ENCODE results near the gene KCNJ12. TPM values are rescaled to one million over a fixed set of nuclear protein-coding genes. Genes with fewer than 3 reads are reported as not detected.
"Not testable (repeated sequence)": the region's sequence is repeated elsewhere in the genome, so short reads cannot be mapped to it uniquely, and the experiment has no call there.

Gene KCNJ12
- polyA plus RNA-seq, 3 donors, result not detected

- Histone ChIP-seq H3K4me3 (replicated peaks in 1 of 3; ENCODE audit: low read depth in 2 of 3, low read length in 3 of 3) (no peak overlapping the region), H3K36me3 (replicated peaks in 1 of 2; ENCODE audit: control insufficient read depth in 1 of 2, insufficient read depth in 2 of 2, low read length in 2 of 2) (no peaks in the 10 kb centered on the region), H3K4me1 (ENCODE audit: control insufficient read depth in 1 of 2, insufficient read depth in 2 of 2, low read length in 2 of 2) (peaks cover 0 to 2% of the 10 kb centered on the region in 2 donors), H3K27ac (ENCODE audit: low read depth in 1 of 2, low read length in 2 of 2) (no peak overlapping the region), H4K20me1 (ENCODE audit: insufficient read depth, low read length) (no peaks in the 10 kb centered on the region), H2AFZ (ENCODE audit: insufficient read depth, low read depth, low read length, poor library complexity, severe bottlenecking) (peak overlapping the region; percentile 53), H3K9me3 (replicated peaks in 1 of 2; ENCODE audit: control insufficient read depth in 1 of 2, insufficient read depth in 1 of 2, low read length in 2 of 2) (peaks cover 5 to 14% of the 10 kb centered on the region in 2 donors), H3K27me3 (ENCODE audit: control insufficient read depth in 2 of 2, insufficient read depth in 2 of 2, low read length in 2 of 2) (peaks cover 0 to 9% of the 10 kb centered on the region in 2 donors), H3K79me2 (ENCODE audit: insufficient read depth, low read length) (no peaks in the 10 kb centered on the region), H3K4me2 (replicated peaks; ENCODE audit: extremely low read depth, low read length, poor library complexity, severe bottlenecking) (no peak overlapping the region), H3K9ac (ENCODE audit: insufficient read depth, low read length, poor library complexity, severe bottlenecking) (no peak overlapping the region)
- Mint-ChIP-seq H3K4me3 (peak overlapping the region in 1 of 2 donors; percentile 73), H3K27ac (peak overlapping the region in 1 of 7 donors; percentile 40), H3K27me3 (ENCODE audit: low read depth in 3 of 3) (peaks cover 14 to 28% (median 20%) of the 10 kb centered on the region in 3 donors), H3K4me1 (peaks cover 13% of the 10 kb centered on the region), H3K9me3 (peaks cover 5 to 24% (median 12%) of the 10 kb centered on the region in 7 donors), H3K36me3 (peaks cover 0 to 2% of the 10 kb centered on the region in 2 donors)
- peak; percentile 71 to 87 (median 76) for DNase-seq
- 29% methylated on average over 32 of the region's 49 CpGs for WGBS (ENCODE audit: insufficient coverage)
- intact Hi-C loops (cut with micrococcal nuclease), result loop anchor here (2.0 to 5.0 kb wide), 2 partner anchors 58 to 60 kb away; no protein-coding TSS in a partner anchor
- TF ChIP-seq CTCF (IDR thresholded peaks at IDR 0.05), result peak; percentile 76
Observed at GRCh38 chr17:21452377-21453143, 76.4 kb downstream of the KCNJ12 start.

DNA sequence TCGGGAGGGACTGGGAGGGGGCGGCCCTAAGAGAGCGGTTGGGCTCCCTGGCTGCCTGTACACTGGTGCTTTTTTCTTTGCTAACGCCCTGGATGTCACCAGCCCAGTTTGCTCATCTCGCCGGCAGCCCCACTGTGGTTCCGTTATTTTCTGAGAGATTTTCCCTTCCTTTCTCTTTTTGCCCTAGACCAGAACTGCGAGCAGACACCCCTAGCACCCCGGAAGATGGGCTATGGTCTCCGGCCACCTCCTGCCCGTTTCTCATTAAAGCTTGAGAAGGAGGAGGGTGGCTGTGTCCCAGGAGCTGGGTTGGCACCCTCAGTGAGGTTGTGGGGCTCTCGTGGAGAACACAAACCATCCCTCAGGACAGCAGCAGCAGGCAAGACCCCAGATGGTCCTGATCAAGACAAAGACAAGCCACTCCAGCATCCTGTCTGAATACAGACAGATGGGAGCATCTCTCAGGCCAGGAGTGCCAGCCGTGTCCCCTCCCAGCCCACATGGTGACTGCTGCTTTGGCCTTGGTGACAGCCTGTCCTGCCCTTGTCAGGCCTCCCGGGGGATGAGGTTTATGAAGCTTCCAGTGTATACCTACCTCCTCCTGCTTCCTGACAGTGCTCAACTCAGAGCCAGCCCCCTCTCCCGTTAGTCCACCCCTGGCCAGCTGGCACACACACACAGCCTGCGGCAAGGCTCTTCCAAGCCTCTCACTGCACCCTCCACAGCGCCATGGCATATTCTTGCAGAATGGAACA, 77.2 kb downstream of the KCNJ12 start:
- no peaks in the 10 kb centered on the region for H3K79me2 ChIP-seq (ENCODE audit: insufficient read depth, low read length)
- intact Hi-C loops (cut with micrococcal nuclease), result loop anchor here (2.0 to 5.0 kb wide), 2 partner anchors 57 to 59 kb away; no protein-coding TSS in a partner anchor
- TF ChIP-seq CTCF (IDR thresholded peaks at IDR 0.05), result no peak
- WGBS (ENCODE audit: insufficient coverage), result 83% methylated on average over 11 of the region's 17 CpGs
- H3K4me2 ChIP-seq (replicated peaks; ENCODE audit: extremely low read depth, low read length, poor library complexity, severe bottlenecking), result no peak overlapping the region
- H3K27ac ChIP-seq (ENCODE audit: low read depth in 1 of 2, low read length in 2 of 2), result no peak overlapping the region
- peaks cover 0 to 2% of the 10 kb centered on the region in 2 donors for H3K36me3 Mint-ChIP-seq
- H3K9ac ChIP-seq (ENCODE audit: insufficient read depth, low read length, poor library complexity, severe bottlenecking), result no peak overlapping the region
- H3K4me1 ChIP-seq (ENCODE audit: control insufficient read depth in 1 of 2, insufficient read depth in 2 of 2, low read length in 2 of 2), result peaks cover 0 to 2% of the 10 kb centered on the region in 2 donors
- no peak overlapping the region for H2AFZ ChIP-seq (ENCODE audit: insufficient read depth, low read depth, low read length, poor library complexity, severe bottlenecking)
- peaks cover 13% of the 10 kb centered on the region for H3K4me1 Mint-ChIP-seq
- peaks cover 5 to 24% (median 12%) of the 10 kb centered on the region in 7 donors for H3K9me3 Mint-ChIP-seq
- H3K27me3 Mint-ChIP-seq (ENCODE audit: low read depth in 3 of 3), result peaks cover 20 to 34% (median 24%) of the 10 kb centered on the region in 3 donors
- H3K4me3 Mint-ChIP-seq, result peak overlapping the region in 1 of 2 donors; percentile 80
- H3K9me3 ChIP-seq (replicated peaks in 1 of 2; ENCODE audit: control insufficient read depth in 1 of 2, insufficient read depth in 1 of 2, low read length in 2 of 2), result peaks cover 5 to 14% of the 10 kb centered on the region in 2 donors
- DNase-seq, result no peak
- H3K4me3 ChIP-seq (replicated peaks in 1 of 3; ENCODE audit: low read depth in 2 of 3, low read length in 3 of 3), result no peak overlapping the region
- peak overlapping the region in 1 of 7 donors; percentile 4 for H3K27ac Mint-ChIP-seq
- H4K20me1 ChIP-seq (ENCODE audit: insufficient read depth, low read length), result no peaks in the 10 kb centered on the region
- peaks cover 0 to 9% of the 10 kb centered on the region in 2 donors for H3K27me3 ChIP-seq (ENCODE audit: control insufficient read depth in 2 of 2, insufficient read depth in 2 of 2, low read length in 2 of 2)
- no peaks in the 10 kb centered on the region for H3K36me3 ChIP-seq (replicated peaks in 1 of 2; ENCODE audit: control insufficient read depth in 1 of 2, insufficient read depth in 2 of 2, low read length in 2 of 2)

DNA sequence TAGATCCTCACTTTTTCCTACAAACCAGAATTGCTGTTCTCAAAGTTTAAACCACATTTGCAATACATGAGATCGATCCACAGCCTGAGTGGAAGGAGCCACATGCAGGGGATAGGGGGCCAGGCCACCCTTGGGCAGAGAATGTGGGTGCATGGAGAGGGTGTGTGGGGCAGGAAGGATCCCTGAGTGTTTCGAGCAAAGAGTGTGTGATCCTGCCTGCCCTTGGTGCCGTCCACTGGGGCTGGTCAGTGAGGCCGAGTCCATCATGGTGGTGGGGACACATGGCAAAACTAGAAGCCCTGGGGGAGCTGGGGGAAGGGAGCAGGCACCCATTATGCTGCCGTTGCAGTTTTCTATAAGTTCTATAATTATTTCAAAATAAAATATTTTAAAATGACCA, 77.8 kb downstream of the KCNJ12 start:
- DNase-seq; H3K27ac ChIP-seq (ENCODE audit: low read depth in 1 of 2, low read length in 2 of 2); H3K27me3 ChIP-seq (ENCODE audit: control insufficient read depth in 2 of 2, insufficient read depth in 2 of 2, low read length in 2 of 2); H3K4me1 ChIP-seq (ENCODE audit: control insufficient read depth in 1 of 2, insufficient read depth in 2 of 2, low read length in 2 of 2); H4K20me1 ChIP-seq (ENCODE audit: insufficient read depth, low read length); H3K4me3 ChIP-seq (replicated peaks in 1 of 3; ENCODE audit: low read depth in 2 of 3, low read length in 3 of 3); H3K36me3 ChIP-seq (replicated peaks in 1 of 2; ENCODE audit: control insufficient read depth in 1 of 2, insufficient read depth in 2 of 2, low read length in 2 of 2); H2AFZ ChIP-seq (ENCODE audit: insufficient read depth, low read depth, low read length, poor library complexity, severe bottlenecking); H3K36me3 Mint-ChIP-seq; H3K79me2 ChIP-seq (ENCODE audit: insufficient read depth, low read length); H3K4me2 ChIP-seq (replicated peaks; ENCODE audit: extremely low read depth, low read length, poor library complexity, severe bottlenecking); H3K9ac ChIP-seq (ENCODE audit: insufficient read depth, low read length, poor library complexity, severe bottlenecking): not testable (repeated sequence)
- Mint-ChIP-seq H3K4me1 (peaks cover 13% of the 10 kb centered on the region), H3K9me3 (peaks cover 5 to 24% (median 12%) of the 10 kb centered on the region in 7 donors), H3K4me3 (peak overlapping the region in 1 of 2 donors; percentile 35), H3K27me3 (ENCODE audit: low read depth in 3 of 3) (peaks cover 20 to 38% (median 29%) of the 10 kb centered on the region in 3 donors), H3K27ac (peak overlapping the region in 1 of 7 donors; percentile 52)
- intact Hi-C loops (cut with micrococcal nuclease), result loop anchor here in 1 of 2 donors (5.0 kb wide), 1 partner anchor 58 kb away; no protein-coding TSS in a partner anchor
- WGBS (ENCODE audit: insufficient coverage), result 100% methylated on average over 2 of the region's 5 CpGs
- peaks cover 5 to 14% of the 10 kb centered on the region in 2 donors for H3K9me3 ChIP-seq (replicated peaks in 1 of 2; ENCODE audit: control insufficient read depth in 1 of 2, insufficient read depth in 1 of 2, low read length in 2 of 2)

Measured in CD14-positive monocyte (primary cell).